ENCODE measurements around the gene PIP4K2C. TPM values are rescaled to one million over a fixed set of nuclear protein-coding genes. Genes with fewer than 3 reads are reported as not detected.
A peak's percentile ranks its signal among the peaks of the same experiment; 100 is the strongest.
"Not testable (repeated sequence)": the region's sequence is repeated elsewhere in the genome, so short reads cannot be mapped to it uniquely, and the experiment has no call there.

PIP4K2C gene
- total RNA-seq, 1 donor from 2014 or later = 27.5 TPM

DNA sequence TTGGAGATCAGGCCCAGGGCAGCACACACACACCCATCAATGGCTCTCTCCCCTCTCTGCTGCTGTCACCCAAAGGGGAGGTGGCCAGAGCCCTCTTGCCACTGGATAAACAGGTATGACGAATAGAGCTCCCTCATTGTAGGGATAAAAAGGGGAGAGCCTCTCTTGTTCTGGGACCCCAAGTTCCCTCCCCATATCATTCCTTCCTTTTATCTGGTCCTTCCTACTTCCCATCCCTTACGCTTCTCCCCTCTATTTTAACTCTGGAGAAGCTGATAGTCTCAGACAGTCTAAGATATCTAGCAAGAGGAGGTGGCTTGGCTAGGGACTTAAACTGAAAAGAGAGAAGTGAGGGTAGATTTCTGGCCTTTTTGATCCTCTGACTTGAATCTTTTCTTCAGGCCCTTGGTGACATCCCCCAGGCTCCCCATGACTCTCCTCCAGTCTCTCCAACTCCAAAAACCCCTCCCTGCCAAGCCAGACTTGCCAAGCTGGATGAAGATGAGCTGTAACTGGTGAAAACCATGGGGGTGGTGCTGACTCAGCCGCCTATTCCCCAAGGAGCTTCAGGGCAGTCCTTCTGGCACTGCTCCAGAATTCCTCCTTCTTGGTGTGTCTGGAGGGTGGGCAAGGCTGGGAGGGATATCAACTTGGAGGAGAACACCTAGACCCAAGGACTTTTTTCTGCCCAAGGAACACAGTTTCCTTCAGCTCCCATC is 25.6 kb downstream of the PIP4K2C start:
- TF ChIP-seq CTCF (IDR thresholded peaks at IDR 0.05; ENCODE audit: partially characterized antibody, unreplicated experiment) = no peak
- no peak for DNase-seq
- Mint-ChIP-seq H3K27ac (ENCODE audit: unreplicated experiment) (no peak overlapping the region), H3K36me3 (ENCODE audit: unreplicated experiment) (peaks cover 7% of the 10 kb centered on the region), H3K4me3 (ENCODE audit: unreplicated experiment) (no peak overlapping the region), H3K9me3 (ENCODE audit: unreplicated experiment) (peaks cover 14% of the 10 kb centered on the region), H3K4me1 (ENCODE audit: low read depth, unreplicated experiment) (peaks cover 43% of the 10 kb centered on the region), H3K27me3 (ENCODE audit: unreplicated experiment) (peaks cover 25% of the 10 kb centered on the region)

DNA sequence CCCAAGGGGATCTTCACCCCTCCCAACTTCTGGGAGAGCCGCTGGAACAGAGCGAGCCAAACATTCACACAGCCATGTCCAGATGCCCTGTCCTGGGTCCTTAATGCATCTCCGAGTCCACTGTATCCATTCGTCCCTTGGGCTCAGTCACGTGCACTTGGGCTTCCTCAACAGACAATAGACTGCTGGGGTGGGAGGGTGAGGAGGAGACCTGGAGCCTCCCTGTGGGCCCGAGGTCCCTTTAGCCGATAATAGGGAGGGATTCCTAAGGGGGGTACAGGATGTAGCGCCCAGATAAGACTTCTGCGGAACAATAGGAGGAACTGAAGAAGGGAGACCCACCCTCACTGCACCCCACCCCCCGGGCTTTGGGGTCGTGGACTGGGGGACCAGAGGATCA is 26.9 kb downstream of the PIP4K2C start:
- H3K36me3 Mint-ChIP-seq (ENCODE audit: unreplicated experiment) = peaks cover 12% of the 10 kb centered on the region
- DNase-seq = no peak

DNA sequence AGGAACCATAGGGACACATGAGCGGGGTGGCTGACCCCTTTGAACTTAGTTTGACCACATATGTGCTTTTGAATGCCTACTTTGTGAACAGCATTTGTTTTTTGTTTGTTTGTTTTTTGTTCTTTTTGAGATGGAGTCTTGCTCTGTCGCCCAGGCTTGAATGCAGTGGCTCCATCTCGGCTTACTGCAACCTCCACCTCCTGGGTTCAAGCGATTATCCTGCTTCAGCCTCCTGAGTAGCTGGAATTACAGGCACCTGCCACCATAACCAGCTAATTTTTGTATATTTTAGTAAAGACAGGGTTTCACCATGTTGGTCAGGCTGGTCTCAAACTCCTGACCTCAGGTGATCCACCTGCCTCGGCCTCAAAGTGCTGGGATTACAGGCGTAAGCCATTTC is 27.4 kb downstream of the PIP4K2C start:
- DNase-seq; H3K27ac Mint-ChIP-seq (ENCODE audit: unreplicated experiment); H3K4me3 Mint-ChIP-seq (ENCODE audit: unreplicated experiment): not testable (repeated sequence)
- Mint-ChIP-seq H3K27me3 (ENCODE audit: unreplicated experiment) (peaks cover 32% of the 10 kb centered on the region), H3K36me3 (ENCODE audit: unreplicated experiment) (peaks cover 12% of the 10 kb centered on the region), H3K9me3 (ENCODE audit: unreplicated experiment) (peaks cover 16% of the 10 kb centered on the region), H3K4me1 (ENCODE audit: low read depth, unreplicated experiment) (peaks cover 37% of the 10 kb centered on the region)

More for the DNA sequence above, 26.9 kb downstream of the PIP4K2C start:
- no peak for TF ChIP-seq CTCF (IDR thresholded peaks at IDR 0.05; ENCODE audit: partially characterized antibody, unreplicated experiment)
- Mint-ChIP-seq H3K9me3 (ENCODE audit: unreplicated experiment) (peaks cover 13% of the 10 kb centered on the region), H3K27me3 (ENCODE audit: unreplicated experiment) (peaks cover 32% of the 10 kb centered on the region), H3K4me3 (ENCODE audit: unreplicated experiment) (no peak overlapping the region), H3K27ac (ENCODE audit: unreplicated experiment) (no peak overlapping the region), H3K4me1 (ENCODE audit: low read depth, unreplicated experiment) (peaks cover 42% of the 10 kb centered on the region)

DNA sequence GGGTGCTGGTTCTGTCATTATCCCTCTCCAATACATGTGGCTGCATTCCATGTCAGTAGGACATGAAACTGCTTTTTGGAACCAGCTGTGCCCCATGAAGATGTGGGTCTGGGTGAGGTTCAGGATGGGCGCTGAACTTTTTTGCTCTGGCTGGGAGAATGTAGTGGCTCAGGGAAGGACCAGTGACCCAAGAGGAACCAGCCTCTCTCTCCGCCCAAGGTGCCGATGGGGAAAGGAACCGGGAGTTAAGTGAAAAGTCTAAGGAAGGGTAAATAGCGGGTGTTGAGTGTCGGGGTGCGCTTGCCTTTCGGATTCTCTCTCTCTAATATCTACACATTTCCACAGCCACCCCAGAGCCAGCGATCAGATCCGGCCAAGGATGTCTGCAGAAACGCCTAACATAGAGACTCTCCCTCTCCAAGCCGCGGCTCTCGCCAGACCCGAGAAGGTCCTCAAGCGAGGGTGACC is 28.0 kb downstream of the PIP4K2C start:
- H3K36me3 Mint-ChIP-seq (ENCODE audit: unreplicated experiment) = peaks cover 14% of the 10 kb centered on the region
- H3K4me3 Mint-ChIP-seq (ENCODE audit: unreplicated experiment) = peak overlapping the region; percentile 59
- peak; percentile 36 for DNase-seq
- no peak for TF ChIP-seq CTCF (IDR thresholded peaks at IDR 0.05; ENCODE audit: partially characterized antibody, unreplicated experiment)
- H3K27me3 Mint-ChIP-seq (ENCODE audit: unreplicated experiment) = peaks cover 38% of the 10 kb centered on the region
- H3K27ac Mint-ChIP-seq (ENCODE audit: unreplicated experiment) = peak overlapping the region; percentile 56
- peaks cover 16% of the 10 kb centered on the region for H3K9me3 Mint-ChIP-seq (ENCODE audit: unreplicated experiment)
- peaks cover 34% of the 10 kb centered on the region for H3K4me1 Mint-ChIP-seq (ENCODE audit: low read depth, unreplicated experiment)

DNA sequence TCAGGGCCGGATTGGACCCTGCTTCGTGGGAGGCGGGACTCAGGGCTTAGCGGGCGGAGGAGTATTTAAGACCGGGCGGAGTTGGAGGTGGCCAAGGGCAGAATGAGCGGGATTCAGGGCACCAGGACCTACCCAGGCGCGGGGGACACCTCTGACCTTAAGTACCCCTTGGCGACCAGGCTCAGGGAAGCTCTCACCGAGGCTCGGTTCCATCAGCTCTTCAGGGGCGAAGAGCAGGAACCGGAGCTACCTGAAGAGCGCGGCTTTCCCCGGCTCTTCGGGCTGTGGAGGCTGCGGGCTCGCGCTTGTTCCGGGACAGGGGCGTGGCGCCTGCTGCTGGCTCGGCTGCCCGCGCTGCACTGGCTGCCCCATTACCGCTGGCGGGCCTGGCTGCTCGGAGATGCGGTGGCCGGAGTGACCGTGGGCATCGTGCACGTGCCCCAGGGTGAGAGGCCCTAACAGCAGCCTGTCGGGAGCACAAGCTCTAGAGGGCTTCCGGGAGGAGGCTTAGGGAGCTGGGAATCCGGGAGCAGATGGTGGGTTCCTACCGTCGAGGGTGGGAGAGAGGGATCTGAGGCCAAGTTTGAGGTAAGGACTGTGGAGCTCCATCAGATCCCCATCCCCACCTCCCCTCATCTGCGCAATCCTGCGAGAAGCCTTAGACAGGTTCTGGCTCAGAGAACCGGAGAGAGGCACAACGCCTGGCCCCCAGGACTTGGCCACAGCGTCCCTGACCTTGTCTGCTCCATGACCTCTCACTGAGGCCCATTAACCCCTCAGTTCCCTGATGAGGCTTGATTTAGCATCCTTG is 28.6 kb downstream of the PIP4K2C start:
- no peak for TF ChIP-seq CTCF (IDR thresholded peaks at IDR 0.05; ENCODE audit: partially characterized antibody, unreplicated experiment)
- Mint-ChIP-seq H3K4me3 (ENCODE audit: unreplicated experiment) (peak overlapping the region; percentile 59), H3K4me1 (ENCODE audit: low read depth, unreplicated experiment) (peaks cover 29% of the 10 kb centered on the region), H3K9me3 (ENCODE audit: unreplicated experiment) (peaks cover 17% of the 10 kb centered on the region), H3K36me3 (ENCODE audit: unreplicated experiment) (peaks cover 19% of the 10 kb centered on the region), H3K27ac (ENCODE audit: unreplicated experiment) (no peak overlapping the region), H3K27me3 (ENCODE audit: unreplicated experiment) (peaks cover 40% of the 10 kb centered on the region)
- peak; percentile 40 for DNase-seq
